OCI-LY7 (cell line): ENCODE results near the gene COL8A1.

Source experiments
- CTCF ChIP-seq: fragments of 200-600 bp; sonication (generic); conservative IDR thresholded peaks from 2 replicates; pipeline ENCODE4 v1.5.1; 2014; ENCODE audit warnings: mild to moderate bottlenecking, antibody characterized with exemption, low read length, moderate library complexity, mixed read lengths
- EZH2phosphoT487 ChIP-seq: fragments of 200-600 bp; sonication (generic); IDR thresholded peaks from 2 replicates; pipeline ENCODE4 v1.6.1; 2018; ENCODE audit warnings: low read depth, borderline replicate concordance, mild to moderate bottlenecking, mixed run types, antibody characterized with exemption, low read length, moderate library complexity, mixed read lengths

- TF ChIP-seq EZH2phosphoT487 (no peak), CTCF (no peak)
Observed at GRCh38 chr3:99724276-99724675, 85.9 kb downstream of the COL8A1 start.
